ENCODE results near the gene PTPRN2. TPM values are rescaled to one million over a fixed set of nuclear protein-coding genes. Genes with fewer than 3 reads are reported as not detected.

Gene PTPRN2
- total RNA-seq, 2 experiments from 2014 or later, result 4.7 to 4.8 TPM

- Mint-ChIP-seq H3K4me1 (no peaks in the 10 kb centered on the region), H3K27ac (no peak overlapping the region), H3K4me3 (no peak overlapping the region), H3K27me3 (no peaks in the 10 kb centered on the region), H3K36me3 (ENCODE audit: low read depth) (no peaks in the 10 kb centered on the region), H3K9me3 (no peaks in the 10 kb centered on the region)
- no peak for DNase-seq
- ChIA-PET CTCF (no interaction called here), POLR2A (no interaction called here)
These were observed 787.3 kb downstream of the PTPRN2 start for GRCh38 chr7:157800281-157800680.

- no peak for DNase-seq
- H3K27me3 Mint-ChIP-seq, result no peaks in the 10 kb centered on the region
- CTCF ChIA-PET, result no interaction called here
- no peaks in the 10 kb centered on the region for H3K36me3 Mint-ChIP-seq (ENCODE audit: low read depth)
- no peak overlapping the region for H3K4me3 Mint-ChIP-seq
- H3K4me1 Mint-ChIP-seq, result no peaks in the 10 kb centered on the region
- no peaks in the 10 kb centered on the region for H3K9me3 Mint-ChIP-seq
- POLR2A ChIA-PET, result no interaction called here
- H3K27ac Mint-ChIP-seq, result no peak overlapping the region
These were observed 788.4 kb downstream of the PTPRN2 start for GRCh38 chr7:157799076-157799685.

- ChIA-PET POLR2A (no interaction called here), CTCF (no interaction called here)
- DNase-seq, result no peak
- Mint-ChIP-seq H3K36me3 (ENCODE audit: low read depth) (no peaks in the 10 kb centered on the region), H3K27ac (no peak overlapping the region), H3K27me3 (no peaks in the 10 kb centered on the region), H3K9me3 (no peaks in the 10 kb centered on the region), H3K4me1 (no peaks in the 10 kb centered on the region), H3K4me3 (no peak overlapping the region)
These were observed 790.3 kb downstream of the PTPRN2 start for GRCh38 chr7:157797361-157797760.

- Mint-ChIP-seq H3K4me1 (no peaks in the 10 kb centered on the region), H3K27ac (no peak overlapping the region), H3K27me3 (no peaks in the 10 kb centered on the region), H3K4me3 (no peak overlapping the region), H3K9me3 (no peaks in the 10 kb centered on the region), H3K36me3 (ENCODE audit: low read depth) (no peaks in the 10 kb centered on the region)
- no peak for DNase-seq
- ChIA-PET POLR2A (no interaction called here), CTCF (no interaction called here)
These were observed 790.8 kb downstream of the PTPRN2 start for GRCh38 chr7:157796846-157797245.

- no peak overlapping the region for H3K4me3 Mint-ChIP-seq
- no peaks in the 10 kb centered on the region for H3K36me3 Mint-ChIP-seq (ENCODE audit: low read depth)
- CTCF ChIA-PET, result no interaction called here
- no peaks in the 10 kb centered on the region for H3K27me3 Mint-ChIP-seq
- H3K4me1 Mint-ChIP-seq, result no peaks in the 10 kb centered on the region
- DNase-seq, result no peak
- no peaks in the 10 kb centered on the region for H3K9me3 Mint-ChIP-seq
- POLR2A ChIA-PET, result no interaction called here
- no peak overlapping the region for H3K27ac Mint-ChIP-seq
These were observed 792.0 kb downstream of the PTPRN2 start for GRCh38 chr7:157795643-157796042.

GRCh38 chr7:157795199-157795598 is 792.4 kb downstream of the PTPRN2 start:
- ChIA-PET CTCF (no interaction called here), POLR2A (no interaction called here)
- no peaks in the 10 kb centered on the region for H3K9me3 Mint-ChIP-seq
- H3K36me3 Mint-ChIP-seq (ENCODE audit: low read depth), result no peaks in the 10 kb centered on the region
- H3K27ac Mint-ChIP-seq, result no peak overlapping the region
- H3K27me3 Mint-ChIP-seq, result no peaks in the 10 kb centered on the region
- H3K4me3 Mint-ChIP-seq, result no peak overlapping the region
- H3K4me1 Mint-ChIP-seq, result no peaks in the 10 kb centered on the region
- DNase-seq, result no peak

GRCh38 chr7:157794746-157795065 is 792.9 kb downstream of the PTPRN2 start:
- H3K27me3 Mint-ChIP-seq, result no peaks in the 10 kb centered on the region
- ChIA-PET POLR2A (no interaction called here), CTCF (no interaction called here)
- H3K4me3 Mint-ChIP-seq, result no peak overlapping the region
- H3K4me1 Mint-ChIP-seq, result no peaks in the 10 kb centered on the region
- H3K36me3 Mint-ChIP-seq (ENCODE audit: low read depth), result no peaks in the 10 kb centered on the region
- no peak overlapping the region for H3K27ac Mint-ChIP-seq
- no peaks in the 10 kb centered on the region for H3K9me3 Mint-ChIP-seq
- no peak for DNase-seq

GRCh38 chr7:157793973-157794745 is 793.5 kb downstream of the PTPRN2 start:
- no peak for DNase-seq
- ChIA-PET CTCF (no interaction called here), POLR2A (no interaction called here)
- H3K36me3 Mint-ChIP-seq (ENCODE audit: low read depth), result no peaks in the 10 kb centered on the region
- H3K4me1 Mint-ChIP-seq, result no peaks in the 10 kb centered on the region
- no peaks in the 10 kb centered on the region for H3K27me3 Mint-ChIP-seq
- no peaks in the 10 kb centered on the region for H3K9me3 Mint-ChIP-seq
- H3K27ac Mint-ChIP-seq, result no peak overlapping the region
- H3K4me3 Mint-ChIP-seq, result no peak overlapping the region

GRCh38 chr7:157793087-157793353 is 794.6 kb downstream of the PTPRN2 start:
- CTCF ChIA-PET, result interaction anchor here (0.7 kb wide), 1 partner anchor 899 kb away, joined by 3 read pairs; no protein-coding TSS in a partner anchor
- Mint-ChIP-seq H3K4me1 (no peaks in the 10 kb centered on the region), H3K36me3 (ENCODE audit: low read depth) (no peaks in the 10 kb centered on the region), H3K27ac (no peak overlapping the region), H3K4me3 (no peak overlapping the region), H3K27me3 (no peaks in the 10 kb centered on the region), H3K9me3 (no peaks in the 10 kb centered on the region)
- DNase-seq, result no peak
- POLR2A ChIA-PET, result no interaction called here

GRCh38 chr7:157792241-157793086 is 795.2 kb downstream of the PTPRN2 start:
- Mint-ChIP-seq H3K4me1 (no peaks in the 10 kb centered on the region), H3K36me3 (ENCODE audit: low read depth) (no peaks in the 10 kb centered on the region), H3K27ac (no peak overlapping the region), H3K4me3 (no peak overlapping the region), H3K9me3 (no peaks in the 10 kb centered on the region), H3K27me3 (no peaks in the 10 kb centered on the region)
- ChIA-PET POLR2A (interaction anchor here (0.7 kb wide), 1 partner anchor 31 kb away, joined by 3 read pairs; no protein-coding TSS in a partner anchor), CTCF (interaction anchor here (0.7 kb wide), 1 partner anchor 900 kb away, joined by 3 read pairs; no protein-coding TSS in a partner anchor)
- no peak for DNase-seq

GRCh38 chr7:157791666-157792065 is 796.0 kb downstream of the PTPRN2 start:
- Mint-ChIP-seq H3K4me3 (no peak overlapping the region), H3K27ac (no peak overlapping the region), H3K9me3 (no peaks in the 10 kb centered on the region), H3K4me1 (no peaks in the 10 kb centered on the region), H3K27me3 (no peaks in the 10 kb centered on the region), H3K36me3 (ENCODE audit: low read depth) (no peaks in the 10 kb centered on the region)
- ChIA-PET POLR2A (interaction anchor here (0.7 kb wide), 1 partner anchor 32 kb away, joined by 3 read pairs; no protein-coding TSS in a partner anchor), CTCF (no interaction called here)
- no peak for DNase-seq

- H3K4me1 Mint-ChIP-seq, result no peaks in the 10 kb centered on the region
- H3K4me3 Mint-ChIP-seq, result no peak overlapping the region
- ChIA-PET POLR2A (no interaction called here), CTCF (interaction anchor here (0.7 kb wide), 1 partner anchor 93 kb away, joined by 3 read pairs; no protein-coding TSS in a partner anchor)
- H3K9me3 Mint-ChIP-seq, result no peaks in the 10 kb centered on the region
- no peaks in the 10 kb centered on the region for H3K27me3 Mint-ChIP-seq
- no peak for DNase-seq
- H3K27ac Mint-ChIP-seq, result no peak overlapping the region
- H3K36me3 Mint-ChIP-seq (ENCODE audit: low read depth), result no peaks in the 10 kb centered on the region
These were observed 796.4 kb downstream of the PTPRN2 start for GRCh38 chr7:157791261-157791660.

- Mint-ChIP-seq H3K9me3 (no peaks in the 10 kb centered on the region), H3K27me3 (no peaks in the 10 kb centered on the region), H3K36me3 (ENCODE audit: low read depth) (no peaks in the 10 kb centered on the region), H3K4me3 (no peak overlapping the region), H3K4me1 (no peaks in the 10 kb centered on the region), H3K27ac (no peak overlapping the region)
- POLR2A ChIA-PET, result no interaction called here
- no peak for DNase-seq
- CTCF ChIA-PET, result no interaction called here
These were observed 797.7 kb downstream of the PTPRN2 start for GRCh38 chr7:157789942-157790341.

- no peaks in the 10 kb centered on the region for H3K9me3 Mint-ChIP-seq
- H3K4me1 Mint-ChIP-seq, result no peaks in the 10 kb centered on the region
- H3K4me3 Mint-ChIP-seq, result no peak overlapping the region
- POLR2A ChIA-PET, result no interaction called here
- H3K27ac Mint-ChIP-seq, result no peak overlapping the region
- CTCF ChIA-PET, result no interaction called here
- no peaks in the 10 kb centered on the region for H3K36me3 Mint-ChIP-seq (ENCODE audit: low read depth)
- DNase-seq, result no peak
- no peaks in the 10 kb centered on the region for H3K27me3 Mint-ChIP-seq
These were observed 798.5 kb downstream of the PTPRN2 start for GRCh38 chr7:157789094-157789493.
